Karpas-422 (cell line): ENCODE measurements around the gene DLGAP1. TPM values are rescaled to one million over a fixed set of nuclear protein-coding genes. Genes with fewer than 3 reads are reported as not detected.

ENCODE experiments used
- DNase-seq: peaks from one replicate; pipeline ENCODE4 v3.0.0-alpha.2; 2015
- H2AFZ ChIP-seq: fragments of 200-600 bp; sonication (generic); 2 replicates; pipeline ENCODE4 v1.6.1; 2014; ENCODE audit warnings: antibody characterized with exemption, low read length, mixed read lengths
- H3K27ac ChIP-seq: fragments of 200-600 bp; sonication (generic); 2 replicates; pipeline ENCODE4 v1.5.1; 2014; ENCODE audit warnings: mild to moderate bottlenecking, low read length, moderate library complexity
- H3K27me3 ChIP-seq: fragments of 200-600 bp; sonication (generic); 2 replicates; pipeline ENCODE4 v1.6.1; 2014; ENCODE audit warnings: low read length, mixed read lengths
- H3K36me3 ChIP-seq: fragments of 200-600 bp; sonication (generic); 2 replicates; pipeline ENCODE4 v1.6.1; 2014; ENCODE audit warnings: low read length, mixed read lengths; ENCODE audit not compliant: insufficient read depth
- H3K4me1 ChIP-seq: fragments of 200-600 bp; sonication (generic); 2 replicates; pipeline ENCODE4 v1.6.1; 2014; ENCODE audit warnings: mild to moderate bottlenecking, low read length, mixed read lengths
- H3K4me2 ChIP-seq: fragments of 200-600 bp; sonication (generic); 2 replicates; pipeline ENCODE4 v1.6.1; 2014; ENCODE audit warnings: low read length, low read depth, mild to moderate bottlenecking; ENCODE audit not compliant: poor library complexity, severe bottlenecking
- H3K4me3 ChIP-seq: fragments of 200-600 bp; sonication (generic); 2 replicates; pipeline ENCODE4 v1.5.1; 2014; ENCODE audit warnings: mild to moderate bottlenecking, antibody characterized with exemption, low read length, mixed read lengths
- H3K79me2 ChIP-seq: fragments of 200-600 bp; sonication (generic); 2 replicates; pipeline ENCODE4 v1.6.1; 2014; ENCODE audit warnings: mild to moderate bottlenecking, low read length, mixed read lengths
- H3K9ac ChIP-seq: fragments of 200-600 bp; sonication (generic); 2 replicates; pipeline ENCODE4 v1.6.0; 2014; ENCODE audit warnings: low read length
- H3K9me2 ChIP-seq: fragments of 200-600 bp; sonication (generic), shearing (Covaris generic); replicated peaks from 2 replicates; pipeline ENCODE4 v1.6.0; 2014; ENCODE audit warnings: mild to moderate bottlenecking, low read length, moderate library complexity; ENCODE audit not compliant: insufficient read depth
- H3K9me3 ChIP-seq: fragments of 300-700, 200-600 bp; sonication (generic); 2 replicates; pipeline ENCODE4 v1.6.1; 2014; ENCODE audit warnings: low read length, mixed read lengths
- H4K20me1 ChIP-seq: fragments of 200-600 bp; sonication (generic); 2 replicates; pipeline ENCODE4 v1.6.1; 2014; ENCODE audit warnings: mild to moderate bottlenecking, antibody characterized with exemption, low read length, low read depth; ENCODE audit not compliant: insufficient read depth
- total RNA-seq: library from RNA; depleted of rRNA; stranded (reverse); fragments of >200 nt; shearing (Covaris generic); gene quantifications from 2 replicates; pipeline ENCODE4 v1.2.3, GENCODE V29; 2014; ENCODE audit warnings: low replicate concordance

DLGAP1 gene
- total RNA-seq, 1 experiment from 2014 or later, result 8.8 TPM

- Histone ChIP-seq H3K27me3 (no peaks in the 10 kb centered on the region), H3K4me1 (no peaks in the 10 kb centered on the region), H3K4me2 (no peak overlapping the region), H2AFZ (no peak overlapping the region), H3K9me2 (no peaks in the 10 kb centered on the region), H3K4me3 (no peak overlapping the region), H3K9me3 (no peaks in the 10 kb centered on the region), H3K79me2 (no peaks in the 10 kb centered on the region), H3K36me3 (no peaks in the 10 kb centered on the region), H4K20me1 (no peaks in the 10 kb centered on the region), H3K9ac (no peak overlapping the region), H3K27ac (no peak overlapping the region)
- no peak for DNase-seq
Observed at GRCh38 chr18:4096486-4096885, 358.6 kb downstream of the DLGAP1 start.

DNA sequence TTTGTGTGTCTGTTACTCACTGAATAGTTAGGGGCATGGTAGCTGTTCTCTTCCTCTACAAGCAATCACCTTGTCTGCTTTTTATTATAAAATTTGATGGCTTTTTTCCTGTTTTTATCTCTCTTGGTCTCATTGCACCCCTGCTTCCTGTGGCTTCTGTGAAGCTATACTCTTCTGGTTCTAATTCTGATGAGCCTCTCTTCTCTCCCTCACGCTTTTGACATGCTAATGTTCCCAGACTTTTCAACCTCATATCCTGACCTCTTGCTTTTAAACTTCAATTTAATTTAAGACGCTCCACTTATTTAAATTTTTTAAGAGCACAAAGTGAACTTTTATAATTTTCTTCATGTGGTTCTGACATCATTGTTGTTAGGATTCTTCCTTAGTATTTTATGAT, 361.4 kb downstream of the DLGAP1 start:
- Histone ChIP-seq H3K36me3 (no peaks in the 10 kb centered on the region), H3K27me3 (no peaks in the 10 kb centered on the region), H3K4me1 (no peaks in the 10 kb centered on the region), H3K79me2 (no peaks in the 10 kb centered on the region), H3K9ac (no peak overlapping the region), H4K20me1 (no peaks in the 10 kb centered on the region), H2AFZ (no peak overlapping the region), H3K4me2 (no peak overlapping the region), H3K4me3 (no peak overlapping the region), H3K9me3 (no peaks in the 10 kb centered on the region), H3K9me2 (no peaks in the 10 kb centered on the region), H3K27ac (no peak overlapping the region)
- DNase-seq, result no peak

DNA sequence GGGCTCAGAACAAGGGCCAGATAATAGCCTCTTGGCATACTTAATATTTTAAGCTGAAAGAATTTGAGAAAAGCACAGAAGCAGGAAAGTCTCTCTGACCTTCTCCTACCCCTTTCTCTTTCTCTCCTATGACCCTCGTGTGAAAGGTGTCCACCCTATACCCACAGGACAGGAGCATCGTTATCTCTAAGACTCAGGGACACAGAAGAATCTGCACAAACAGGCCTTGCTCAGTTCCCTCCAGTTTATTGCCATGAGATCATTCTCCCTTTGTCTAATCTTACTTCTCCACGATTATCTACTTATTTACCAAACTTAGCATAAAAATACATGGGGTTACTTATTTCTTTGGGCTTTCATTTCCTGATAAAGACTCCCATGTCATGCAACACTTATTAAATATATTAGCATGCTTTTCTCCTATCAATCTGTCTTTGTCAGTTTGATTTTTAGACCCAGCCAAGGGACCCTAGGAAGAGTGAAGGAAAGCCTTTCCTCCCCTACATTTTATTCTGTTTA, 370.7 kb downstream of the DLGAP1 start:
- no peaks in the 10 kb centered on the region for H3K4me1 ChIP-seq
- no peaks in the 10 kb centered on the region for H3K9me3 ChIP-seq
- H3K79me2 ChIP-seq, result no peaks in the 10 kb centered on the region
- H3K4me3 ChIP-seq, result no peak overlapping the region
- H3K4me2 ChIP-seq, result no peak overlapping the region
- no peaks in the 10 kb centered on the region for H3K9me2 ChIP-seq
- no peak for DNase-seq
- H3K9ac ChIP-seq, result no peak overlapping the region
- no peaks in the 10 kb centered on the region for H3K27me3 ChIP-seq
- H2AFZ ChIP-seq, result no peak overlapping the region
- H3K36me3 ChIP-seq, result no peaks in the 10 kb centered on the region
- H3K27ac ChIP-seq, result no peak overlapping the region
- no peaks in the 10 kb centered on the region for H4K20me1 ChIP-seq

DNA sequence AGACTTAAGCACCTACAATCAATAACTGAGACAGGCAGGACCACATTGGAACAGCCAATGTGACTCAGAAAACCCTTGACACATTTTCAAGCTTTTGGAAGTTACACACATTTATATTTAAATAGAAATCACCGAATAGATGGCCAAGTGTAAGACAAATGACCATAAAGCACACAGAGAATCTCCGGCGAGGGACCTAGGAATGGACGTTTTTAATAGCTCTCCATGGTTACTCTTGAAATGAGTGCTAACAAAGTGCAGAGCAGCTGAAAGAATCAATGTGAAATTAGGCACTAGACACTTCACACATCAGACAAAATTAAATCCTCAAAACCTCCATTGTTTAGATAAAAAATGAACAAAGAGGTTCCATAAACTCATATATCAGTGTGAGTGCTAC, 376.9 kb downstream of the DLGAP1 start:
- Histone ChIP-seq H3K4me2 (no peak overlapping the region), H3K27me3 (no peaks in the 10 kb centered on the region), H3K4me3 (no peak overlapping the region), H4K20me1 (no peaks in the 10 kb centered on the region), H3K9me2 (no peaks in the 10 kb centered on the region), H3K36me3 (no peaks in the 10 kb centered on the region), H2AFZ (no peak overlapping the region), H3K9me3 (no peaks in the 10 kb centered on the region), H3K9ac (no peak overlapping the region), H3K27ac (no peak overlapping the region), H3K4me1 (no peaks in the 10 kb centered on the region), H3K79me2 (no peaks in the 10 kb centered on the region)
- DNase-seq, result no peak

GRCh38 chr18:4077721-4078120, 377.4 kb downstream of the DLGAP1 start:
- no peaks in the 10 kb centered on the region for H3K9me2 ChIP-seq
- no peaks in the 10 kb centered on the region for H3K79me2 ChIP-seq
- no peak for DNase-seq
- H3K4me1 ChIP-seq, result no peaks in the 10 kb centered on the region
- no peak overlapping the region for H2AFZ ChIP-seq
- no peaks in the 10 kb centered on the region for H3K36me3 ChIP-seq
- no peak overlapping the region for H3K9ac ChIP-seq
- no peak overlapping the region for H3K4me2 ChIP-seq
- H4K20me1 ChIP-seq, result no peaks in the 10 kb centered on the region
- no peak overlapping the region for H3K4me3 ChIP-seq
- H3K9me3 ChIP-seq, result no peaks in the 10 kb centered on the region
- H3K27ac ChIP-seq, result no peak overlapping the region
- H3K27me3 ChIP-seq, result no peaks in the 10 kb centered on the region

DNA sequence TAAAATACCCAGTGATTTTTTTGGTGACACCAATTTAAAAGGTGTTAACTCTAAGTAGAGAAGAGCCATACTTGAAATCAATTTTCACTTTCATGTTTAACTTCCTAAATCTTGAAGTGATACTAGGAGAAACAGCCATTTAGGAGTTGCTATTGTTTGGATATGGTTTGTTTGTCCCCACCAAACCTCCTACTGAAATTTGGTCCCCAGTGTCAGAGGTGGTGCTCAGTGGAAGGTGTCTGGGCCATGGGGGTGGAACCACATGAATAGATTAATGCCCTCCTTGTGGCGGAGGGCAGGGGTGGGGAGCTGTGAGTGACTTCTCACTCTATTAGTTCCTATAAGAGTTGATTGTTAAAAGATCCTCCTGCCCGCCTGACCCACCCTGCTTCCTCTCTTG, 377.9 kb downstream of the DLGAP1 start:
- Histone ChIP-seq H3K27me3 (no peaks in the 10 kb centered on the region), H3K4me2 (no peak overlapping the region), H3K4me3 (no peak overlapping the region), H3K9me3 (no peaks in the 10 kb centered on the region), H2AFZ (no peak overlapping the region), H3K4me1 (no peaks in the 10 kb centered on the region), H3K27ac (no peak overlapping the region), H3K9ac (no peak overlapping the region), H3K9me2 (no peaks in the 10 kb centered on the region), H3K36me3 (no peaks in the 10 kb centered on the region), H3K79me2 (no peaks in the 10 kb centered on the region), H4K20me1 (no peaks in the 10 kb centered on the region)
- no peak for DNase-seq

- DNase-seq, result no peak
- no peak overlapping the region for H3K9ac ChIP-seq
Observed at GRCh38 chr18:4074647-4075046, 380.5 kb downstream of the DLGAP1 start.

DNA sequence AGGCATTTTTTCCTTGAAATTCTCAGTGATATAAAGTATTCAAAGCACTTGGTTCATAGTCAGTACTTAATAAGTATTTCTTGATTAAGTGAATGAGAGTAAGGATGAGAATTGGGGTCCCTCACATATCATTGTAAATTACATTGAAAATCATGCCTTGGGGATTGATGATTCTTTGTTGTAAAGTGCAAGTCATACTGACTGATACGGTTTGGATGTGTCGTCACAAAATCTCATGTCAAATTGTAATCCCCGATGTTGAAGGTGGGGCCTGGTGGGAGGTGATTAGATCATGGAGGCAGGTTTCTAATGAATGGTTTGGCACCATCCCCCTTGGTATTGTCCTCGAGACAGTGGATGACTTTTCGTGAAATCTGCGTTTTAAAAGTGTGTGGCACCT, 385.9 kb downstream of the DLGAP1 start:
- H3K9me2 ChIP-seq, result no peaks in the 10 kb centered on the region
- no peak for DNase-seq

More at GRCh38 chr18:4074647-4075046, 380.5 kb downstream of the DLGAP1 start:
- no peak overlapping the region for H3K4me2 ChIP-seq
- no peak overlapping the region for H3K27ac ChIP-seq
- H3K79me2 ChIP-seq, result no peaks in the 10 kb centered on the region
- no peaks in the 10 kb centered on the region for H3K9me3 ChIP-seq
- H3K4me1 ChIP-seq, result no peaks in the 10 kb centered on the region
- H3K4me3 ChIP-seq, result no peak overlapping the region
- no peaks in the 10 kb centered on the region for H4K20me1 ChIP-seq
- H3K27me3 ChIP-seq, result no peaks in the 10 kb centered on the region
- no peaks in the 10 kb centered on the region for H3K9me2 ChIP-seq
- H3K36me3 ChIP-seq, result no peaks in the 10 kb centered on the region
- H2AFZ ChIP-seq, result no peak overlapping the region

More for the DNA sequence above, 385.9 kb downstream of the DLGAP1 start:
- Histone ChIP-seq H3K4me1 (no peaks in the 10 kb centered on the region), H3K4me2 (no peak overlapping the region), H3K9me3 (no peaks in the 10 kb centered on the region), H4K20me1 (no peaks in the 10 kb centered on the region), H3K4me3 (no peak overlapping the region), H2AFZ (no peak overlapping the region), H3K9ac (no peak overlapping the region), H3K27me3 (no peaks in the 10 kb centered on the region), H3K27ac (no peak overlapping the region), H3K79me2 (no peaks in the 10 kb centered on the region), H3K36me3 (no peaks in the 10 kb centered on the region)
